Duodenal mucosa (tissue), 2 donors: ENCODE measurements around the gene THSD7A.
"Not testable (repeated sequence)": the region's sequence is repeated elsewhere in the genome, so short reads cannot be mapped to it uniquely, and the experiment has no call there.

Source experiments
- H3K27ac ChIP-seq: one replicate; pipeline ENCODE4 v1.7.0; 2013; ENCODE audit warnings: low read depth, low read length
- H3K27me3 ChIP-seq, 2 donors: one replicate each; pipeline ENCODE4 v1.7.0; 2013; ENCODE audit warnings: low read length in 2 of 2, control low read depth in 1 of 2; ENCODE audit not compliant: insufficient read depth in 2 of 2, control insufficient read depth in 1 of 2
- H3K36me3 ChIP-seq, 2 donors: one replicate each; pipeline ENCODE4 v1.7.0; 2013; ENCODE audit warnings: low read length in 2 of 2, control low read depth in 1 of 2; ENCODE audit not compliant: insufficient read depth in 2 of 2, control insufficient read depth in 1 of 2
- H3K4me1 ChIP-seq, 2 donors: one replicate each; pipeline ENCODE4 v1.7.0; 2013; ENCODE audit warnings: low read length in 2 of 2, control low read depth in 1 of 2; ENCODE audit not compliant: insufficient read depth in 2 of 2, control insufficient read depth in 1 of 2
- H3K4me3 ChIP-seq, 2 donors: one replicate each; pipeline ENCODE4 v1.7.0; 2013; ENCODE audit warnings: low read length in 2 of 2, low read depth in 1 of 2
- H3K9ac ChIP-seq, 2 donors: one replicate each; pipeline ENCODE4 v1.7.0; 2013; ENCODE audit warnings: low read length in 2 of 2, low read depth in 1 of 2
- H3K9me3 ChIP-seq, 2 donors: one replicate each; pipeline ENCODE4 v1.7.0; 2013; ENCODE audit warnings: low read length in 2 of 2, control low read depth in 1 of 2; ENCODE audit not compliant: control insufficient read depth in 1 of 2

Gene THSD7A

GRCh38 chr7:11443934-11444333 is 388.1 kb downstream of the THSD7A start:
- not testable (repeated sequence) for H3K4me3 ChIP-seq, H3K27ac ChIP-seq, H3K9ac ChIP-seq, H3K27me3 ChIP-seq, H3K9me3 ChIP-seq, H3K36me3 ChIP-seq, H3K4me1 ChIP-seq

GRCh38 chr7:11437994-11438393 is 394.0 kb downstream of the THSD7A start:
- H3K27ac ChIP-seq: no peak overlapping the region
- H3K9me3 ChIP-seq: no peaks in the 10 kb centered on the region
- H3K36me3 ChIP-seq: no peaks in the 10 kb centered on the region
- H3K9ac ChIP-seq: no peak overlapping the region
- no peak overlapping the region for H3K4me3 ChIP-seq
- no peaks in the 10 kb centered on the region for H3K27me3 ChIP-seq
- no peaks in the 10 kb centered on the region for H3K4me1 ChIP-seq

GRCh38 chr7:11436773-11437524 is 395.0 kb downstream of the THSD7A start:
- Histone ChIP-seq H3K27ac (no peak overlapping the region), H3K4me3 (no peak overlapping the region), H3K36me3 (no peaks in the 10 kb centered on the region)

GRCh38 chr7:11436316-11436715 is 395.7 kb downstream of the THSD7A start:
- Histone ChIP-seq H3K9me3 (no peaks in the 10 kb centered on the region), H3K27ac (no peak overlapping the region), H3K4me3 (no peak overlapping the region), H3K4me1 (no peaks in the 10 kb centered on the region), H3K27me3 (no peaks in the 10 kb centered on the region), H3K36me3 (no peaks in the 10 kb centered on the region), H3K9ac (no peak overlapping the region)

More at GRCh38 chr7:11436773-11437524, 395.0 kb downstream of the THSD7A start:
- Histone ChIP-seq H3K4me1 (no peaks in the 10 kb centered on the region), H3K9me3 (no peaks in the 10 kb centered on the region), H3K9ac (no peak overlapping the region), H3K27me3 (no peaks in the 10 kb centered on the region)

GRCh38 chr7:11434366-11434765 is 397.6 kb downstream of the THSD7A start:
- H3K4me1 ChIP-seq: no peaks in the 10 kb centered on the region
- no peak overlapping the region for H3K4me3 ChIP-seq
- no peaks in the 10 kb centered on the region for H3K9me3 ChIP-seq
- no peaks in the 10 kb centered on the region for H3K36me3 ChIP-seq
- H3K27me3 ChIP-seq: no peaks in the 10 kb centered on the region
- H3K9ac ChIP-seq: no peak overlapping the region
- H3K27ac ChIP-seq: no peak overlapping the region

GRCh38 chr7:11430841-11431240 is 401.2 kb downstream of the THSD7A start:
- Histone ChIP-seq H3K27ac (no peak overlapping the region), H3K4me3 (no peak overlapping the region), H3K9ac (no peak overlapping the region), H3K27me3 (no peaks in the 10 kb centered on the region), H3K9me3 (no peaks in the 10 kb centered on the region), H3K4me1 (no peaks in the 10 kb centered on the region), H3K36me3 (no peaks in the 10 kb centered on the region)

GRCh38 chr7:11430112-11430511 is 401.9 kb downstream of the THSD7A start:
- no peaks in the 10 kb centered on the region for H3K4me1 ChIP-seq
- no peaks in the 10 kb centered on the region for H3K9me3 ChIP-seq
- H3K27ac ChIP-seq: no peak overlapping the region
- H3K9ac ChIP-seq: no peak overlapping the region
- no peaks in the 10 kb centered on the region for H3K27me3 ChIP-seq
- no peak overlapping the region for H3K4me3 ChIP-seq
- no peaks in the 10 kb centered on the region for H3K36me3 ChIP-seq

- Histone ChIP-seq H3K36me3 (no peaks in the 10 kb centered on the region), H3K27ac (no peak overlapping the region), H3K9me3 (no peaks in the 10 kb centered on the region), H3K27me3 (no peaks in the 10 kb centered on the region), H3K4me1 (no peaks in the 10 kb centered on the region), H3K9ac (no peak overlapping the region), H3K4me3 (no peak overlapping the region)
These were observed 403.0 kb downstream of the THSD7A start for GRCh38 chr7:11428877-11429581.

- Histone ChIP-seq H3K27me3 (no peaks in the 10 kb centered on the region), H3K36me3 (no peaks in the 10 kb centered on the region), H3K27ac (no peak overlapping the region), H3K4me1 (no peaks in the 10 kb centered on the region), H3K4me3 (no peak overlapping the region), H3K9me3 (no peaks in the 10 kb centered on the region), H3K9ac (no peak overlapping the region)
These were observed 404.2 kb downstream of the THSD7A start for GRCh38 chr7:11427686-11428273.

GRCh38 chr7:11424006-11424405 is 408.0 kb downstream of the THSD7A start:
- Histone ChIP-seq H3K4me3 (no peak overlapping the region), H3K9ac (no peak overlapping the region), H3K4me1 (no peaks in the 10 kb centered on the region), H3K27me3 (no peaks in the 10 kb centered on the region), H3K36me3 (no peaks in the 10 kb centered on the region), H3K27ac (no peak overlapping the region), H3K9me3 (peaks cover 2 to 14% of the 10 kb centered on the region in 2 donors)
